GM21367 (cell line): ENCODE data around the gene ZBTB42.

Experiments used
- ATAC-seq: cut with Tn5 transposase; IDR thresholded peaks from one replicate; pipeline ENCODE4 v1.9.1; 2021; ENCODE audit not compliant: unreplicated experiment

Gene ZBTB42

GRCh38 chr14:104794631-104794992, 6.3 kb upstream of the ZBTB42 start:
- ATAC-seq: no peak

- no peak for ATAC-seq
Observed at GRCh38 chr14:104794993-104795780, 5.7 kb upstream of the ZBTB42 start, which contains the start of gene AKT1. Gene AKT1, minus strand, starts transcription at chr14:104795748. Its CDS starts 3,105 bp downstream, at chr14:104792643.

GRCh38 chr14:104795781-104796686, 4.9 kb upstream of the ZBTB42 start:
- no peak for ATAC-seq

DNA sequence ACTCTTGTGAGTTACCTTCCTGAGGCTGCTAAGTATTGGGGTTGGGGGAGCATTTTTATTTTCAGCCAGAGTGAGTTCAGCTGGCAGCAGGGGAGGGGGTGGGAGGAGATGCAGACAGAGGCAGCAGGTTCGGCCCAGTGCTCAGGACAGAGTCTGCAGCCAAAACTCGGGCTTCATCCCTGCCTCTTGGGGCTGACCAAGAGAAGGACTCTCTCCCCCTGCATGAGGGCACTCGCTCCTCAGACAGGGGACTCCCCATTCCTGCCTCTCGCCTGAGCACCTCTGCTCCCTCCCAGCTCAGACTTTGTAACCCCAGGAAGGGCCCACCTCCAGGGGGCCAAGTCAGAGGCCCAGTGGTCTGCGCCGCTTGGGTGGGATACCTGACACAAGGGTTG, 4.2 kb upstream of the ZBTB42 start:
- ATAC-seq: no peak

- no peak for ATAC-seq
Observed at GRCh38 chr14:104797115-104798044, 3.5 kb upstream of the ZBTB42 start.

DNA sequence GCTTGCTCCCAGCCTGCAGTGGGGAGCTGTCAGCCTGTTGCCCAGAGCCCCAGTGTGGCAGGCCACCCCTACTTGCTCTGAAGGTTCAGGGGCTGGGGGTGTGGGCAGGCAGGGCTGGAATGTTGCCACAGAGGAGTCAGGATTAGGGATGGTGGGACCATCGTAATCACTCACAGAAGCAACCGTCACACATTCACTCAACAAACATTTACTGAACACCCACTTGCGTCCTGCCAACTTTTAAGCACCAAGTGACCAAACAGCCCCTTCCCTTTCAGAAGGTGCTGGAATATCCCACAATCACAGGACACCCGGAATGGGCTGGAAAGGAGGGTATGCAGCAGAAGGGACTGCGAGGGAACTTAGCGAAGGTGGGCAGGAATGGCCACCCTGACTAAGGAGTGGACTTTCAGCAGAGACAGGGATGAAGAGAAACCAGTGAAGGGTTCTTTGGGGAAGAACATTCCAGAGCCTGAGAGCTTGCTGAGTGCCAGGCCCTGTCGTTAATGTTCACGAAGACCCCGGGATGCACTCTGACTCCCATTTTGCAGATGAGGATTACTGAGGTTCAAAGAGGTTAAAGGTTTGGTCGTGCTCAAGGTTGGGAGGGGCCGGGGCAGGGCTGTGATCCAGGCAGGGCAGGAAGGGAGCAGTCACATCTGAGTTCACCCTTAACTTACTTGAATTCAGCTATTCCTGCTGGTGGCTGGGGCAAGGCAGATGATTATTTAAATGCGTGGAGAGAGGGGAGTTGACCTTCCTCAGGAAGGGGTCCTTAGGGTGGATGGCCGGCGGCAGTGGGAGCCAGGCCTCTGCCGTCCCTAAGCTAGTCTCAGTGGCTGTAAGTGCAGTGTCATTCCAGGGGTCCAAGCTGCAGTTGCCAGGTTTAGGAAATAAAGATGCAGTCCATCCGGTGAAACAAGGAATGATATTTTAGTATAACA, 2.3 kb upstream of the ZBTB42 start:
- ATAC-seq: no peak

- ATAC-seq: no peak
Observed at GRCh38 chr14:104799244-104800014, 1.5 kb upstream of the ZBTB42 start.

- ATAC-seq: peak; percentile 32
Observed at GRCh38 chr14:104800015-104800770, 708 bp upstream of the ZBTB42 start.

DNA sequence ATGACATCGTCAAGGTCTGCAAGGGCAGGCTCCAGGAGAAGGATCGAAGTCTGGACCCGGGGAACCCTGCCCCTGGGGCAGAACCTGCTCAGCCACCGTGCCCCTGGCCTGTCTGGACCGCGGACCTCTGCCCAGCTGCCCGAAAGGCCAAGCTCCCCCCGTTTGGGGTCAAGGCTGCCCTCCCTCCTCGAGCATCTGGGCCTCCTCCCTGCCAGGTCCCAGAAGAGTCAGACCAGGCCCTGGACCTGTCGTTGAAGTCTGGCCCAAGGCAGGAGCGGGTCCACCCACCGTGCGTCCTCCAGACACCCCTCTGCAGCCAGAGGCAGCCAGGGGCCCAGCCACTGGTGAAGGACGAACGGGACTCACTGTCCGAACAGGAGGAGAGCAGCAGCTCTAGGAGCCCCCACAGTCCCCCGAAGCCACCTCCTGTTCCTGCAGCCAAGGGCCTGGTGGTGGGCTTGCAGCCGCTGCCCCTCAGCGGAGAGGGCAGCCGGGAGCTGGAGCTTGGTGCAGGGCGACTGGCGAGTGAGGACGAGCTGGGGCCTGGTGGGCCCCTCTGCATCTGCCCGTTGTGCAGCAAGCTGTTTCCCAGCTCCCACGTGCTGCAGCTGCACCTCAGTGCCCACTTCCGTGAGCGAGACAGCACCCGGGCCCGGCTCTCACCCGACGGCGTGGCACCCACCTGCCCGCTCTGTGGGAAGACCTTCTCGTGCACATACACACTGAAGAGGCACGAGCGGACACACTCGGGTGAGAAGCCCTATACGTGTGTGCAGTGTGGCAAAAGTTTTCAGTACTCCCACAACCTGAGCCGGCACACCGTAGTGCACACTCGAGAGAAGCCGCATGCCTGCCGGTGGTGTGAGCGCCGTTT, 856 bp downstream of the ZBTB42 start:
- ATAC-seq: no peak

- no peak for ATAC-seq
Observed at GRCh38 chr14:104802394-104803184, 1.7 kb downstream of the ZBTB42 start.

GRCh38 chr14:104803280-104803911, 2.5 kb downstream of the ZBTB42 start:
- no peak for ATAC-seq

DNA sequence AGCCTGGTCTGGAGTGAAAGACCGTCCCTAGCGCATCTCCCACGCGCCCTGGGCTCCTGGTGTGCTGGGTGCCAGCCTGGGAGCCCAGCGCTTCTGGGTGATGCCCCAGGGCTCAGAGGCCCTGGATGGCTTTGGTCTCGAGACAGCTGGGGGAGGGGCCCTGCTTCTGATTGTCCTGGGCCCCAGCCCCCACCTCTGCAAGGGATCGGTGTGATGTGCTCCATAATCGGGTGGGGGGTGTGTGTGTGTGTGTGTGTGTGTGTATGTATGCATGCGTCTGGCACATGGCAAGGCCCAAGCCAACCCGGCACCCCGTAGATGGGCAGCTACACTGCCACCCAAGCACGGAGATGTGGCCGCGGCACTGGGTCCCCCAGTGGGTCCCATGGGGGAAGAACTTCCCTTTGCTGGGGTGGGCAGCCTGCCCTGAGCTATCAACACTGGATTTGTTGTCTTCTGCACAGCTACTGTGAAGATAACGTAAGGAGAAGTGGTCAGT, 3.1 kb downstream of the ZBTB42 start:
- no peak for ATAC-seq

DNA sequence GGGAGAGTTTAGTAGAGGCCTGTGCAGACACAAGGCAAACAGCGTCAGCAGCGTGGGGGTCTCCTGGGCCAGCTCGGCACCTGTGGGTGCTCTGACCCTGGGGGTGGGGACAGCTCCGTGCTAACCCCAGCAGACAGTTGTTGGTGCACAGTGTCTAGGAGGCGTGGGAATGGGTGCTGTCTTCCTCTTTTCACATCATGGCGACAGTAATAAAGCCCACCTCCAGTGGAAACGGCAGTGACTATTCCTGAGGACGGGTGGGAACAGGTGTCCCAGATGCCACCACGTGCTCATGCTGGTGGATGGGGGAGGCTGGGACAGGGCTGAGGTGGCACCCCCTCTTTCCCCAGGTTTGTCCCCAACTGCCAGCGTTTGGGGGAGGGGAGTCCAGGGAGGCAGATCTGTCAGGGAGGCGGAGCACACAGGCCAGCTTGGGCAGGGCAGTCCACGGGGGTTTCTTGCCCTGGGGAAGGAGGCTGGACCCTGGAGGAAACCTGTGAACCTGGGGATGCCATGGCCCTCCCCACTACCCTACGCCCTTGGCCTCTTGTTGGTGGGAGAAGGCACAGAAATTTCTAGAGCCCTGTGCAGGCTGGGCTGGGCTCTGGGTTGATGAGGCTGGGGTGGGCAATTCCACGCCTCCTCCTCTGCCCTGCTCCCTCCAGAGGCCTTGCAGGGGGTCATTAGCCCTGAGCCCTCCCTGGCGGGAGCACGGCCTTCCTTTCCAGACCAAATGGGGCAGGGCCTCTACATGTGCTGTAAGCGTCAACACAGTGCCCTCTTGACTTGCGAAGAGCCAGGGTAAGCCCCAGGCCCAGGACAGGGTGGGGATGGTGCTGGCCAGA, 3.8 kb downstream of the ZBTB42 start:
- ATAC-seq: no peak

DNA sequence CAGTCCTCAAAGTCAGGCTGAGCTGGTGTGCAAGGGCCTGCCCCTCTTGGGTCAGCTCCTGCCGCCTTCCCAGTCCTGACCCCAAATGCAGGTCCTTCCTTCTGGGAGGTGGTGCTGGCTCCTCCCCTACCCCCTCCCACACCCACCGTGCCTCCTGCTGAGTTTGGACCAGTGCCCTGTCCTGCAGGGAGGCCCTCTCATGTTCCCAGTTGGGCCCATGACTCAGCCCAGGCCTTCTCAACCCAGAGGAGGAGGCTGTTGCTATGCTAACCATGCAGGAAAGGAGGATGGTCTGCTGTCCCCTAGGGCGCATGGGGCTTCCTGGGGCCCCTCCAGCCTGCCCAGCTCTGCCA, 4.4 kb downstream of the ZBTB42 start:
- no peak for ATAC-seq

DNA sequence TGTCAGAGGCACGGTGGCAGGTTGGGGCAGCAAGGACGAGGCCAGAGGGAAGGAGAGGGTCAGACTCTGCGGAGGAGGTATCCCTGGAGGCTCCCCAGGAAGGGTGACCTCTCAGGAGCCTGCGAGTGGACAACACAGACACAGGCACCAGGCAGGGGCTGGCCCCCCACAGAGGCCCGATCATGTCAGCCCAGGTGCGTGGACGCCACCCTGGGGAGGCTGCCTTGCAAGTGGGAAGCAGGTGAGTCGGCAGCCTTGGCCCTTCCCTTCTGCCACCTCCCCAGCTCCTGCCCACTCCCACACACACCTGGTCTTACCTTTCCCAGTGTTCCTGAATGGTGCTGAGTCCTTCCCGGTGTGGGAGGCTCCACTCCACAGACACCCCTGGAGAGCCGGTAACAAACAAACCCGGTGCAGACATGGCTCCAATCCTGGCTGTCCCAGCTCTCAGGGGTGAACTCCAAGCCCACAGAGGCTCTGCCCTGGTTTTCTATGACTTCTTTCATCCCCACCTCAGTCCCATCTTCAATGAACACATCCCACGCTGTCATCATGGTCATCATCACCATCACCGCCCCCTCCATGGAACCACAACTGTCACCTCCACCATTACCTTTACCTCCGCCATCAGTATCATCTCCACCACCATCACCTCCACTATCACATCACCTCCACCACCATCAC, 5.2 kb downstream of the ZBTB42 start:
- no peak for ATAC-seq
